Measurements from ENCODE around the gene TYSND1. TPM values are rescaled to one million over a fixed set of nuclear protein-coding genes. Genes with fewer than 3 reads are reported as not detected.
"Not testable (repeated sequence)": the region's sequence is repeated elsewhere in the genome, so short reads cannot be mapped to it uniquely, and the experiment has no call there.

The TYSND1 gene
- total RNA-seq, 1 donor from 2014 or later = 22.2 TPM

DNA sequence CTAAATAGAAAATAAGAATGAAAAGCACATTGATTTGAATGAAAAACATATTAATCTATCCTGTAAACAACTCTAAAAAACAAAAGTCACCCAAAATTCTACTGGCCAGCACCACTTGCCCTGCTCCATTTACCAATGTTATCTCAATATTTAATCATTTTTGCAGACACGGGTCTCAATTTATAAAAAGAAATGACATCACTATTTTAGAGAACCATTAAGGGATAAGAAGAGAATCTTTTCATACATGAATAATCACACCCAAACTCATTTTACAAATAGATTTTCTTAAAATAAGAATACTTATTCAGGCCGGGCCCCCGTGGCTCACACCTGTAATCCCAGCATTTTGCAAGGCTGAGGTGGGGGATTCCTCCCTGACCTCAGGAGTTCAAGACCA lies 19.9 kb upstream of the TYSND1 start:
- DNase-seq (ENCODE audit: low spot score) = no peak

- DNase-seq (ENCODE audit: low spot score) = no peak
These were observed 17.7 kb upstream of the TYSND1 start for GRCh38 chr10:70164163-70164562.

- no peak for DNase-seq (ENCODE audit: low spot score)
These were observed 16.9 kb upstream of the TYSND1 start for GRCh38 chr10:70163448-70163847.

DNA sequence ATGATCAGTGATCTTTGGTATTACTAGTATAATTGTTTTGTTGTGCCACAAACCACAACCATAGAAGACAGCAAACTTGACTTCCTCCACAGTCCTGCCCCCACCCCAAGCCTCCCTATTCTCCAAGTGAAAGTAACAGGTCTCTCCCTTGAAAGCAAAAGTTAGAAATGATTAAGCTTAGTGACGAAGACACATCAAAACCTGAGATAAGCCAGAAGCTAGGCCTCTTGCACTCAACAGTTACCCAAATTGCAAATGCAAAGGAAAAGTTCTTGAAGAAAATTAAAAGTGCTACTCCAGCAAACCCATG lies 16.3 kb upstream of the TYSND1 start:
- no peak for DNase-seq (ENCODE audit: low spot score)

DNA sequence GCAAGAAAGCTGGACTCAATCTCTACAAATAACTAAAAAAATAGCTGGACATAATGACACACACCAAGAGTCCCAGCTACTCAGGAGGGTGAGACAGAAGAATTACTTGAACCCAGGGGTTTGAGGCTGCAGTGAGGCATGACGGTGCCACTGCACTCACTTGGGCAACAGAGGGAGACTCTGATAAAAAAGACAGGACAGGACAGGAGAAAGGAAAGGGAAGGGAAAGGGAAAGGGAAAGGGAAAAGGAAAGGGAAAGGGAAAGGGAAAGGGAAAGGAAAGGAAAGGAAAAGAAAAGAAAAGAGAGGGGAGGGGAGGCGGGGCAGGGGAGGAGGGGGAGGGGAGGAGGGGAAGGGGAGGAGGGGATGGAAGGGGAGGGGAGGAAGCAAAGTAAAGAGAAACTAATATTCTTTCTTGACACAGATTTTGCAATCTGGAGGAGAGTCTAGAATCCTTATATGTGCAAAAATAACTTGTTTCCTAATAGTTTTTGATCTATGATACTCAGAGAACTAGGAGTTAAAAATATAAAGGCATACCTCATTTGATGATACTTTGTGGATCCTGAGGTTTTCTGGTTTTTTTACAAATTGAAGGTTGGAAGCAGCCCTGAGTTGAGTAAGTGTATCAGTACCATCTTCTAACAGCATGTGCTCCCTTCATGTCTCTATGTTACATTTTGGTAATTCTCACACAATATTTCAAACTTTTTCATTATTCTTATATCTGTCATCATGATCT lies 15.8 kb upstream of the TYSND1 start:
- no peak for DNase-seq (ENCODE audit: low spot score)

DNA sequence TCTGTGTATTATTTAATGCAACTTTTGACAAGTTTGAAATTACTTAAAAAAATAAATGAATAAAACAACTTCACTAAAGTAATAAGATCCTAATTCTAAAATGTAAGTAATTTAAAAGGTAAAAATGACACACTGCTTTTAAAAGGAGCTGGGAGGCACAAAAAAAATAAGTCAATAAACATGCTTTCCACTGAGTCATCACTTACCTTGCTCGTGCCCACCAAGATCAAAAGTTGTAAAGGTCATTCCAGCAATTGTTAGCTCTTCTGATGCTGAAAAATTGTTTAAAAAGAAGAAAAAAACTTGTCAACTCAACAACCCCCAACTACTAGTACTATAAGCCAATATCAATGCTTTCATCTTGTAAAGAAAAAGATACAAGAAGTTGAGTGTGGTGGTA lies 14.3 kb upstream of the TYSND1 start:
- no peak for DNase-seq (ENCODE audit: low spot score)

- not testable (repeated sequence) for DNase-seq (ENCODE audit: low spot score)
These were observed 12.9 kb upstream of the TYSND1 start for GRCh38 chr10:70159366-70159765.

GRCh38 chr10:70158113-70158512 lies 11.6 kb upstream of the TYSND1 start:
- DNase-seq (ENCODE audit: low spot score) = no peak

- DNase-seq (ENCODE audit: low spot score) = no peak
These were observed 8.8 kb upstream of the TYSND1 start for GRCh38 chr10:70155255-70155838.

- DNase-seq (ENCODE audit: low spot score) = no peak
These were observed 2.0 kb upstream of the TYSND1 start for GRCh38 chr10:70148516-70148915.

DNA sequence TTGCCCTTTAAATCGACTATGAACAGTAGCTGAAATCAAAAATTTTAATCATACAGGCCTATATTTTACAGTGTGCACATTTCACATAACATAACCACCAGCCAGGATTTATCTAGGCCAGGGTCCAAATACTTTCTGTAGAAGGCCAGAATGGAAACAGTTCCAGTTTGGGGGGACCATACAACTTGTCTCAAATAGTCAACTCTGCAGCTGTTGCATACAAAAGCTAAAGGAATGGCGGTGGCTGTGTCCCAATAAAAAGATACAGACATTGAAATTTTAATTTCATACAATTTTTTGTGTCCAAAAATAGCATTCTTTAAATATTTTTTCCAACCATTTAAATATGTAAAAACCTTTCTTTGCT lies 742 bp upstream of the TYSND1 start:
- no peak for DNase-seq (ENCODE audit: low spot score)

DNA sequence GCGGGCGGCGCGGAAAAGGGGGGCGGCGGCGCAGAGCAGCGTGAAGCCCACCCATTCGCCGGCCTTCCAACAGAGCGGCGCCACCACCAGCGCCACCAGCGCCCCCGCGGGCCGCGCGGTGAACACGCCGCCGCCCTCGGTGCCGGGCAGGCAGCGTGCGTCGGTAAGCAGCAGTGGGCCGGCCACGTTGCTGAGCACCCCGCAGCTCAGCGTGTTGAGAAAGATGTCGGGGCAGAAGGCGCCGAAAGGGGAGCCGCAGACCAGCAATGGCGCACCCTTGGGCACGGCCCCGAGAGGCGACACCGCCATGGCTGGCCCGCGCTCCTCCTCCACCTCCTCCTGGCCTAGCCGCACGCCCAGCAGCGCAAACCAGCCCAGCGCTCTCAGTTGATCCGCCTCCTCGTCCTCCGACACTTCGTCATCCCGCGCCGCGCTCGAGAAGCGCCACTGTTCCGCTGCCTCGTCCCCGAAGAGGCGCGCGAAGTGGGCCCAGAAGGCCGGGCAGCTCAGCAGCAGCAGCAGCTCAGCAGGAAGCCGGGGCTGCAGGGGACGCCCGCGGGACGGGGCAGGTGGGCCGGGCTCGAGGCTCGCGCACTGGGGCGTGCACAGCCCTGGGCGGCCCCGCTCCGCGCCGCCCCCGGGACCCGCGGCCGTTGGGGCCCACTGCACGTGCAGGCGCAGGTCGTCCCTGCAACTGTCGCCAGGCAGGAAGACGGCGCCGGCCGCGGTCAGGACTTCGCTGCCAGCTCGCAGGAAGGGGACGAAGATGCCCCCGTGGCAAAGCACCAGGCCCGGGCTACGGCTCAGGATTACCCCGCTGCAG lies 623 bp downstream of the TYSND1 start:
- DNase-seq (ENCODE audit: low spot score) = peak; percentile 90

- peak; percentile 88 for DNase-seq (ENCODE audit: low spot score)
These were observed 1.3 kb downstream of the TYSND1 start for GRCh38 chr10:70145166-70145665.

- DNase-seq (ENCODE audit: low spot score) = no peak
These were observed 2.0 kb downstream of the TYSND1 start for GRCh38 chr10:70144372-70145110.

DNA sequence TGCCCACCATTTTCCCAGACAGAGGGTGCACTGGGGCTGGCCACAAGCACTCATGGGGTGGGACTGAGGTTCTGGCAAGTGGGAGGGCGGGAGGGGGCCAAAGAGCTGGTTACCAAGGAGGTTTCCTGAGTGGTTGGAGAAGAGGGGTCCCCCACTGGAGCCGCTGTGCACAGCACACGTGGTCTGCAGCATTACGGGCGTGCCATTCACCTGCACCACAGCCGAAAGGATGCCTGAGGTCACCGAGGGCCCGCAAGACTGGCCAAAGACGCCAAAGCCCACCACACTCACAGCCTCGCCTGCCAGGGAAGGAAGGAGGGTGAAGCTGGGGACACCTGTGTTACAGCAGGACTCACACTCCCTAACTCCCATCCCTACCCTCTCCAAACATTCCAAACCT lies 3.9 kb downstream of the TYSND1 start:
- no peak for DNase-seq (ENCODE audit: low spot score)

- DNase-seq (ENCODE audit: low spot score) = no peak
These were observed 6.2 kb downstream of the TYSND1 start for GRCh38 chr10:70140297-70140696.

GRCh38 chr10:70139997-70140250 lies 6.6 kb downstream of the TYSND1 start:
- DNase-seq (ENCODE audit: low spot score) = no peak

GRCh38 chr10:70139151-70139996 lies 7.1 kb downstream of the TYSND1 start:
- no peak for DNase-seq (ENCODE audit: low spot score)

DNA sequence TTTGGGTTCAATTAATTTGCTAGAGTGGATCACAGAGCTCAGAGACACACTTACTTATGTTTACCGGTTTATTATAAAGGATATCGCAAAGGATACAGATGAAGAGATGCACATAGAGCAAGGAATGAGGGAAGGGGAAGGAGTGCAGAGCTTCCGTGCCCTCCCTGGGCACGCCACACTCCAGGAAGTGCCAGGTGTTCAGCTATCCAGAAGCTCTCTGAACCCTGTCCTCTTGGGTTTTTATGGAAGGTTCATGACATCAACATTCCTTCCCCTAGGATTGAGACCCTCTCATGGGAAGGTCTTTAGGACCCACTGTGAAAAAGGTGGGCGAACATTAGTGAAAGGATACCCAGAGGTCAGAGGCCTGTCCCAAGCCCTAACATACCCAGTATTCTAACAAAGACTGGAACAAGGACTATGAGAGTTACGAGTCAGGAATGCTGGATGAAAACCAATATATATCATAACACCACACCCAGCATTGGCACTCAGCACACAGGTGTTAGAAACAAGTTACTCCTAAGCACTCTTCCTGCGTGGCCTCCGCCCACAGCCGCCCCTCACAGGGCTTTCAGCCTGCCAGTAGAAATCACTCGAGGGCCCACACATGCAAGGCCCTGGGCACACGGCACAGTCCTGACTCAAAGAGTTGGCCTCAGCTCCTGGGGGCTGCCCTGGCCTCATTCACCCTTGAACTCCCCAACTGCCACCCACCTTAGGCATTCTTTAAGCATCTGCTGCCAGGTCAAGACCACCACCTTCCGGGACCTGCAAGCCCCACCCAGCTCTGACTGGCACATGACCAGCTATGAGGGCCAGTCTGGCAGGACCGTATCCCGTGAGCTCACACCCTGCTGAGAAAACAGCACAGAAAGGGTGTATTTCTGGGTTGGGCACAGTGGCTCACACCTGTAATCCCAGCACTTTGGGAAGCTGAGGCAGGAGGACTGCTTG lies 8.3 kb downstream of the TYSND1 start:
- DNase-seq (ENCODE audit: low spot score) = no peak

GRCh38 chr10:70137135-70137534 lies 9.4 kb downstream of the TYSND1 start:
- DNase-seq (ENCODE audit: low spot score) = no peak
